HCT116 (cell line): ENCODE results near the gene JCAD.

Experiments
- EZH2 ChIP-seq: fragments of 200-600 bp; sonication (generic); IDR thresholded peaks from 2 replicates; pipeline ENCODE4 v1.6.1; 2017; ENCODE audit warnings: antibody characterized with exemption, mixed run types
- EZH2phosphoT487 ChIP-seq: fragments of 200-600 bp; IDR thresholded peaks from 2 replicates; pipeline ENCODE4 v1.6.1; 2018; ENCODE audit warnings: antibody characterized with exemption, borderline replicate concordance
- POLR2A ChIP-seq: IDR thresholded peaks from 2 replicates; pipeline ENCODE4 v1.7.0; 2011; ENCODE audit warnings: borderline replicate concordance; ENCODE audit not compliant: insufficient read depth, insufficient read length; ENCODE audit errors: extremely low read depth
- POLR2AphosphoS5 ChIP-seq: IDR thresholded peaks from 2 replicates; pipeline ENCODE4 v1.6.1; 2011; ENCODE audit warnings: mild to moderate bottlenecking, low read depth, low read length, moderate library complexity
- SRF ChIP-seq: IDR thresholded peaks from 2 replicates; pipeline ENCODE4 v1.6.1; 2012; ENCODE audit warnings: low read depth
- ZNF274 ChIP-seq: fragments of 200-500 bp; sonication (Bioruptor generic); IDR thresholded peaks from 2 replicates; pipeline ENCODE4 v1.6.1; 2014; ENCODE audit warnings: mild to moderate bottlenecking, low read depth, low read length, inconsistent platforms
- TF ChIP-seq, protein P1 (sequence below): IDR thresholded peaks from 2 replicates; pipeline ENCODE4 v1.6.1; 2012

GRCh38 chr10:30093303-30093950 lies 34.0 kb upstream of the JCAD start:
- TF ChIP-seq EZH2 (no peak), EZH2phosphoT487 (no peak), ZNF274 (no peak), SRF (no peak), POLR2AphosphoS5 (no peak), POLR2A (no peak)
- TF ChIP-seq, protein P1, sequence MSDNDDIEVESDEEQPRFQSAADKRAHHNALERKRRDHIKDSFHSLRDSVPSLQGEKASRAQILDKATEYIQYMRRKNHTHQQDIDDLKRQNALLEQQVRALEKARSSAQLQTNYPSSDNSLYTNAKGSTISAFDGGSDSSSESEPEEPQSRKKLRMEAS = no peak
